Endothelial cell (in vitro differentiated cells): Measurements from ENCODE around the gene PDZD4. TPM values are rescaled to one million over a fixed set of nuclear protein-coding genes. Genes with fewer than 3 reads are reported as not detected.

ENCODE experiments used
- DNase-seq: peaks from one replicate; pipeline ENCODE4 v3.0.0; 2021; ENCODE audit warnings: low spot score
- H3K27ac Mint-ChIP-seq: one replicate; pipeline ENCODE4 v1.8.0; 2021; ENCODE audit warnings: mixed read lengths, inconsistent platforms; ENCODE audit not compliant: unreplicated experiment
- H3K27me3 Mint-ChIP-seq: one replicate; pipeline ENCODE4 v1.8.0; 2021; ENCODE audit warnings: mild to moderate bottlenecking, moderate library complexity, mixed read lengths, inconsistent platforms; ENCODE audit not compliant: unreplicated experiment
- H3K36me3 Mint-ChIP-seq: one replicate; pipeline ENCODE4 v1.8.0; 2021; ENCODE audit warnings: mild to moderate bottlenecking, low read depth, mixed read lengths, inconsistent platforms; ENCODE audit not compliant: unreplicated experiment
- H3K4me1 Mint-ChIP-seq: one replicate; pipeline ENCODE4 v1.8.0; 2021; ENCODE audit warnings: mild to moderate bottlenecking, mixed read lengths, inconsistent platforms; ENCODE audit not compliant: unreplicated experiment
- H3K4me3 Mint-ChIP-seq: one replicate; pipeline ENCODE4 v1.8.0; 2021; ENCODE audit warnings: mild to moderate bottlenecking, mixed read lengths, inconsistent platforms; ENCODE audit not compliant: unreplicated experiment
- H3K9me3 Mint-ChIP-seq: one replicate; pipeline ENCODE4 v1.8.0; 2021; ENCODE audit warnings: mixed read lengths, inconsistent platforms; ENCODE audit not compliant: unreplicated experiment
- total RNA-seq: library from RNA; stranded (reverse); fragmentation: NEBNext Ultra II Directional; extraction: Animal tissue kit (Norgen Biotek cat#: 25700); gene quantifications from one replicate; pipeline ENCODE4 v1.2.1, GENCODE V29; 2021; ENCODE audit not compliant: unreplicated experiment
- TF ChIP-seq, protein P1 (sequence below): fragments of 200-600 bp; sonication (generic); IDR thresholded peaks from one replicate; pipeline ENCODE4 v1.5.0; 2021; ENCODE audit warnings: antibody characterized with exemption; ENCODE audit not compliant: unreplicated experiment

Gene PDZD4
- total RNA-seq, 1 donor from 2014 or later, result 2.6 TPM

DNA sequence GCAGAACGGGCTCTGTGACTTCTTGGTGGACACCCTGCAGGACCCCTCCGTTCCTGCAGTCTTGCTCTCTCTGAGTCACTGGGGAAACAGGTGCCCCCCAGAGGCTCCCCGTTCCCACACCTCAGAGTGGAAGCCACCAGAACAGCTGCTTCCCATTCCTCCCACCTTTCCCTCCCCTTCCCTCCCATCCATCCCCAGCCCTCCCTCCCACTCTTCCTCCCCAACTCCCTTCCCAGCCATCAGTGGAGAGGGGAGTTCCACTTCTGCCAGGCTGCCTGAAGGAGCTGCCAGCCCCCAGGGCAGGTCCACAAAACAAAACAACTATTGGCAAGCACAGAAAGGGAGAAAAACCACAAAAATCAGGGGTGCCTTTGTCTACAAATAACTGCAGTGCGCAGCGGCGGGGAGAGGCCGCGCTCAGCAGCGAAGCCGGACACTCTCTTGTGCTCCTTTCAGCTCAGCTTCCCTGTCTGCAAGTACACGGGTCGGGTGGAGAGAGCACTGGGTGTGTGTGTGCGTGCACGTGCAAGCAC is 27.8 kb downstream of the PDZD4 start:
- no peaks in the 10 kb centered on the region for H3K4me1 Mint-ChIP-seq
- H3K27ac Mint-ChIP-seq, result no peak overlapping the region
- H3K9me3 Mint-ChIP-seq, result no peaks in the 10 kb centered on the region
- H3K27me3 Mint-ChIP-seq, result peaks cover 4% of the 10 kb centered on the region
- TF ChIP-seq, protein P1, sequence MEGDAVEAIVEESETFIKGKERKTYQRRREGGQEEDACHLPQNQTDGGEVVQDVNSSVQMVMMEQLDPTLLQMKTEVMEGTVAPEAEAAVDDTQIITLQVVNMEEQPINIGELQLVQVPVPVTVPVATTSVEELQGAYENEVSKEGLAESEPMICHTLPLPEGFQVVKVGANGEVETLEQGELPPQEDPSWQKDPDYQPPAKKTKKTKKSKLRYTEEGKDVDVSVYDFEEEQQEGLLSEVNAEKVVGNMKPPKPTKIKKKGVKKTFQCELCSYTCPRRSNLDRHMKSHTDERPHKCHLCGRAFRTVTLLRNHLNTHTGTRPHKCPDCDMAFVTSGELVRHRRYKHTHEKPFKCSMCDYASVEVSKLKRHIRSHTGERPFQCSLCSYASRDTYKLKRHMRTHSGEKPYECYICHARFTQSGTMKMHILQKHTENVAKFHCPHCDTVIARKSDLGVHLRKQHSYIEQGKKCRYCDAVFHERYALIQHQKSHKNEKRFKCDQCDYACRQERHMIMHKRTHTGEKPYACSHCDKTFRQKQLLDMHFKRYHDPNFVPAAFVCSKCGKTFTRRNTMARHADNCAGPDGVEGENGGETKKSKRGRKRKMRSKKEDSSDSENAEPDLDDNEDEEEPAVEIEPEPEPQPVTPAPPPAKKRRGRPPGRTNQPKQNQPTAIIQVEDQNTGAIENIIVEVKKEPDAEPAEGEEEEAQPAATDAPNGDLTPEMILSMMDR, result no peak
- no peaks in the 10 kb centered on the region for H3K36me3 Mint-ChIP-seq
- no peak for DNase-seq
- H3K4me3 Mint-ChIP-seq, result no peak overlapping the region

DNA sequence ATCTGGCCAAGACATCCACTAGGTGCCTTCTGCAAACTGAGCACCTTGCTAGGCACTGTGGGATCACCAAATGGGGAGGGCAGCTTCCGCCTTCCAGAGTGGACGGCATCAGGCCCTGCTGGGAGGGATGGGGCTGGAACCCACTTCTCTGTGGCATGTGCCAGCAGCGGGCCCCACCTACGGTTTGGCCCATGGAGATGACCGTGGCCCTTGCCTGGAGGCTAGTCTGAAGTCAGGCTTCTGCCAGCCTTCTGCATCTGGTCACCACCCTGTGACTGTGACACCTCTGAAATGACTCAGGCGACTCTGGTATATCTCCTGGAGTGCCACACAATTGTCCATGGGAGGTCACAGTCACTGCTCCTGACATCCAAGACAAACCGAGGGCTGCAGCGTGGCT is 28.7 kb downstream of the PDZD4 start:
- Mint-ChIP-seq H3K4me3 (no peak overlapping the region), H3K9me3 (no peaks in the 10 kb centered on the region), H3K27ac (no peak overlapping the region), H3K4me1 (no peaks in the 10 kb centered on the region), H3K36me3 (no peaks in the 10 kb centered on the region), H3K27me3 (peaks cover 4% of the 10 kb centered on the region)
- no peak for DNase-seq
- TF ChIP-seq, protein P1, result no peak

DNA sequence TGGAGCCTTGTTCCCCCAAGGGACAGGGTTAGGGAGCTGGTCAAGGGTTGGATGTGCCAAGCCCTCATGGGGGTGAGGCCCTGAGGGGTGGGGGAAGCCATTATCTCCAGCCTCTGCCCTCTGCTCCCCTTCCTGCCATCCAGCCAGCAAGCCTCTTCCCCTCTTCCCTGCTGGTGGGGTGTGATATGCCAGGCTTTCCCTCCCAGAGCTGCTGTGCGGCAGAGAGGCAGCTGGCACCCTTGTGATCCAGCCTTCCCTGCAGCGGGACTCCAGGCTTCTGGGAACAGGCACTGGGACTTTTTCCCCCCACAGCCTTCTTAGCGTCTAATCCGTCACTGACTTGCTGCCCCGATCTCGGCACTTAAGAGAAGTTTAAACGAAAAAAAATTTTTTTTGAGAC is 29.6 kb downstream of the PDZD4 start:
- no peak overlapping the region for H3K27ac Mint-ChIP-seq
- H3K36me3 Mint-ChIP-seq, result no peaks in the 10 kb centered on the region
- no peak overlapping the region for H3K4me3 Mint-ChIP-seq
- no peaks in the 10 kb centered on the region for H3K4me1 Mint-ChIP-seq
- no peaks in the 10 kb centered on the region for H3K9me3 Mint-ChIP-seq
- no peak for DNase-seq
- peaks cover 2% of the 10 kb centered on the region for H3K27me3 Mint-ChIP-seq
- TF ChIP-seq, protein P1, result no peak

DNA sequence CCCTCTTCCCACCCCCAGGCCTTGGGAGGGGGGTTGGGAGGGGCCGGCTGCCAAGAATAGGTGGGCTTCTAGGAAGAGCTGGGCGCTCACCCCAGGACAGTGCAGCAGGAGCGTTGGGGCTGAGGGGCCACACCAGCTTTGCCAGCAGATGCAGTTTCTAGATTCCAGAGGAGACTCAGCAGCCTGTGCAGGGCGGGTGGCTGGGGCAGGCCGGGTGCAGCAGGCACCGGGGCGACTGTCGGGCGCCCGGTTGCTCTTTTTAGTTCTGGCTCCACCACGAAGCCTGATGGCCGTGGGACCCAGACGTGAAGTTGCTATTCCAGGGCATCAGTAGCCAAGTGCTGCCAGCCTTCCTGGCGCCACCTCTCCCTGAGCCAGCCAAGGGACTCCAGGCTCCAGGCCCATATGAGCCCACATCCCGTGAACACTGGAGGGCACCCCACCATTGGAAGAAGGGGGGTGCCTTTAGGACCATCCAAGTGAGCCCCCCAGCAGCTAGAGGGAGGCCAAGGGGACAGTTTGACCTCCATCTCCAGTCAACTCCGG is 30.1 kb downstream of the PDZD4 start:
- no peaks in the 10 kb centered on the region for H3K9me3 Mint-ChIP-seq
- TF ChIP-seq, protein P1, result no peak
- H3K27ac Mint-ChIP-seq, result no peak overlapping the region
- DNase-seq, result no peak
- H3K36me3 Mint-ChIP-seq, result no peaks in the 10 kb centered on the region
- no peaks in the 10 kb centered on the region for H3K4me1 Mint-ChIP-seq
- H3K4me3 Mint-ChIP-seq, result no peak overlapping the region
- peaks cover 2% of the 10 kb centered on the region for H3K27me3 Mint-ChIP-seq

DNA sequence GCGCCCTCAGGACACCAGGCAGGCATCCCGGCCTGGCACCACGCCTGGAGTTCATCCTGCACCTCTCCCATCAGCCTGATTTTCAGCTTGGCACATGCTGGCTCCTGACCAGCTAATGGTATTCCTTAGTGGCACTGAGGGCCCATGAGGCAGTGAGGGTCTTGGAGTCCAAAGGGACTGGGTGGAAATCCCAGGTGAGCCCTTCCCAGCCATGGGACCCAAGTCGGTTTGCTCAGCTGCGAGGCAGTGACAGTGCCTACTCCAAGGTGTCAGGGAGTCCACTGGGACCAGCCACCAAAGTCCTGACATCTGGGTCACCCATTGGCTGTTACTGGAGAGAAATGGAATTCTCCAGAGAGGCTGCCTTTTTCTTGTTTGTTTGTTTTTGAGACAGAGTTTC is 31.0 kb downstream of the PDZD4 start:
- Mint-ChIP-seq H3K4me1 (no peaks in the 10 kb centered on the region), H3K36me3 (no peaks in the 10 kb centered on the region), H3K27ac (no peak overlapping the region), H3K9me3 (no peaks in the 10 kb centered on the region), H3K27me3 (peaks cover 2% of the 10 kb centered on the region), H3K4me3 (no peak overlapping the region)
- TF ChIP-seq, protein P1, result no peak
- no peak for DNase-seq
